HEK293 (cell line): ENCODE data around the gene PROK1.

Experiments
- CTCF ChIA-PET: fragments of 350-600 bp; formaldehyde crosslinking; extraction: SDS; loops from one replicate; lab custom pipeline; 2021; ENCODE audit warnings: antibody characterized with exemption; lab: Yijun Ruan, JAX
- POLR2A ChIA-PET: fragments of 300-600 bp; formaldehyde crosslinking; extraction: SDS; loops from one replicate; lab custom pipeline; 2020; ENCODE audit warnings: antibody characterized with exemption, inconsistent platforms; lab: Yijun Ruan, JAX
- H3K27ac ChIP-seq: fragments of 200-500 bp; sonication (Bioruptor generic); 2 replicates; pipeline ENCODE4 v1.5.1; 2014; ENCODE audit warnings: low read depth, low read length, control low read depth, inconsistent platforms; ENCODE audit errors: extremely low read depth
- H3K36me3 ChIP-seq, 2 experiments: fragments of 200-500 bp in 1 of 2; sonication (Bioruptor generic) in 1 of 2; 1 replicate in 1 of 2; 2 replicates in 1 of 2; pipeline ENCODE4 v1.5.1; 2014 to 2017; ENCODE audit warnings: inconsistent platforms in 2 of 2, low read length in 2 of 2; ENCODE audit not compliant: control insufficient read depth in 2 of 2, insufficient read depth in 1 of 2
- H3K4me1 ChIP-seq: fragments of 200-500 bp; sonication (Bioruptor generic); 2 replicates; pipeline ENCODE4 v1.5.1; 2014; ENCODE audit warnings: mild to moderate bottlenecking, low read length, inconsistent platforms; ENCODE audit not compliant: control insufficient read depth, insufficient read depth
- H3K4me3 ChIP-seq: 2 replicates; pipeline ENCODE4 v1.5.1; 2011; ENCODE audit warnings: low read depth, mild to moderate bottlenecking, control low read depth, low read length, moderate library complexity
- H3K9me3 ChIP-seq: fragments of 200-500 bp; sonication (Bioruptor generic); 2 replicates; pipeline ENCODE4 v1.5.1; 2014; ENCODE audit warnings: low read depth, low read length, inconsistent platforms; ENCODE audit not compliant: control insufficient read depth, insufficient read depth
- BCL11B ChIP-seq: fragments of 450-650 bp; formaldehyde crosslinking; IDR thresholded peaks from 2 replicates; pipeline ENCODE4 v1.5.1; 2016; ENCODE audit warnings: low read depth, missing biosample characterization, missing genetic modification characterization
- GLIS2 ChIP-seq: fragments of 450-650 bp; formaldehyde crosslinking; IDR thresholded peaks from 2 replicates; pipeline ENCODE4 v1.5.1; 2016; ENCODE audit warnings: missing biosample characterization, missing genetic modification characterization
- HOXA7 ChIP-seq: sonication (generic); formaldehyde crosslinking; IDR thresholded peaks from 2 replicates; pipeline ENCODE4 v1.8.1; 2022; ENCODE audit warnings: missing genetic modification reagents, borderline replicate concordance
- PRDM1 ChIP-seq: fragments of 450-650 bp; formaldehyde crosslinking; IDR thresholded peaks from 2 replicates; pipeline ENCODE4; 2016; ENCODE audit warnings: missing biosample characterization, missing genetic modification characterization
- SP3 ChIP-seq: fragments of 450-650 bp; formaldehyde crosslinking; IDR thresholded peaks from 2 replicates; pipeline ENCODE4 v1.5.1; 2016; ENCODE audit warnings: missing biosample characterization, missing genetic modification characterization
- ZNF184 ChIP-seq: fragments of 450-650 bp; IDR thresholded peaks from 2 replicates; pipeline ENCODE4 v1.5.1; 2018; ENCODE audit warnings: missing biosample characterization, mild to moderate bottlenecking, missing genetic modification characterization
- ZNF214 ChIP-seq: fragments of 450-650 bp; formaldehyde crosslinking; IDR thresholded peaks from 2 replicates; pipeline ENCODE4 v1.5.1; 2017; ENCODE audit warnings: missing biosample characterization, mild to moderate bottlenecking, missing genetic modification characterization, borderline replicate concordance
- ZNF24 ChIP-seq: fragments of 450-650 bp; formaldehyde crosslinking; IDR thresholded peaks from 2 replicates; pipeline ENCODE4 v1.5.1; 2016; ENCODE audit warnings: missing biosample characterization, missing genetic modification characterization
- ZNF311 ChIP-seq: fragments of 450-650 bp; formaldehyde crosslinking; IDR thresholded peaks from 2 replicates; pipeline ENCODE4 v1.5.1; 2017; ENCODE audit warnings: missing biosample characterization, missing genetic modification characterization, borderline replicate concordance
- ZNF558 ChIP-seq: fragments of 450-650 bp; formaldehyde crosslinking; IDR thresholded peaks from 2 replicates; pipeline ENCODE4 v1.5.1; 2016; ENCODE audit warnings: missing biosample characterization, missing genetic modification characterization
- ZNF596 ChIP-seq: fragments of 450-650 bp; IDR thresholded peaks from 2 replicates; pipeline ENCODE4 v1.5.0; 2018; ENCODE audit warnings: missing biosample characterization, mild to moderate bottlenecking, missing genetic modification characterization, moderate library complexity
- ZNF600 ChIP-seq: fragments of 450-650 bp; formaldehyde crosslinking; IDR thresholded peaks from 2 replicates; pipeline ENCODE4 v1.5.1; 2016; ENCODE audit warnings: missing biosample characterization, missing genetic modification characterization
- ZNF701 ChIP-seq: fragments of 450-650 bp; formaldehyde crosslinking; IDR thresholded peaks from 2 replicates; pipeline ENCODE4 v1.5.1; 2016; ENCODE audit warnings: missing biosample characterization, missing genetic modification characterization
- ZNF707 ChIP-seq: fragments of 450-650 bp; formaldehyde crosslinking; IDR thresholded peaks from 2 replicates; pipeline ENCODE4 v1.5.1; 2016; ENCODE audit warnings: missing biosample characterization, missing genetic modification characterization
- ZNF768 ChIP-seq: fragments of 450-650 bp; formaldehyde crosslinking; IDR thresholded peaks from 2 replicates; pipeline ENCODE4 v1.5.1; 2018; ENCODE audit warnings: missing biosample characterization, mild to moderate bottlenecking, missing genetic modification characterization
- ZNF837 ChIP-seq: fragments of 450-650 bp; formaldehyde crosslinking; IDR thresholded peaks from 2 replicates; pipeline ENCODE4 v1.5.1; 2016; ENCODE audit warnings: missing biosample characterization, missing genetic modification characterization
- ZXDB ChIP-seq: fragments of 450-650 bp; formaldehyde crosslinking; IDR thresholded peaks from 2 replicates; pipeline ENCODE4 v1.5.1; 2016; ENCODE audit warnings: missing biosample characterization, missing genetic modification characterization
- TF ChIP-seq, protein P1 (sequence below): fragments of 450-650 bp; formaldehyde crosslinking; IDR thresholded peaks from 2 replicates; pipeline ENCODE4 v1.5.1; 2016; ENCODE audit warnings: missing biosample characterization, missing genetic modification characterization
- TF ChIP-seq, protein P2 (sequence below): fragments of 450-650 bp; formaldehyde crosslinking; IDR thresholded peaks from 2 replicates; pipeline ENCODE4 v1.5.1; 2016; ENCODE audit warnings: missing biosample characterization, missing genetic modification characterization
- TF ChIP-seq, protein P3 (sequence below): fragments of 450-650 bp; formaldehyde crosslinking; IDR thresholded peaks from 2 replicates; pipeline ENCODE4 v1.5.1; 2017; ENCODE audit warnings: missing biosample characterization, missing genetic modification characterization
- TF ChIP-seq, protein P4 (sequence below): fragments of 450-650 bp; formaldehyde crosslinking; IDR thresholded peaks from 2 replicates; pipeline ENCODE4 v1.5.1; 2017; ENCODE audit warnings: missing biosample characterization, missing genetic modification characterization
- TF ChIP-seq, protein P5 (sequence below): fragments of 450-650 bp; formaldehyde crosslinking; IDR thresholded peaks from 2 replicates; pipeline ENCODE4 v1.5.1; 2016; ENCODE audit warnings: missing biosample characterization, missing genetic modification characterization

Gene PROK1

DNA sequence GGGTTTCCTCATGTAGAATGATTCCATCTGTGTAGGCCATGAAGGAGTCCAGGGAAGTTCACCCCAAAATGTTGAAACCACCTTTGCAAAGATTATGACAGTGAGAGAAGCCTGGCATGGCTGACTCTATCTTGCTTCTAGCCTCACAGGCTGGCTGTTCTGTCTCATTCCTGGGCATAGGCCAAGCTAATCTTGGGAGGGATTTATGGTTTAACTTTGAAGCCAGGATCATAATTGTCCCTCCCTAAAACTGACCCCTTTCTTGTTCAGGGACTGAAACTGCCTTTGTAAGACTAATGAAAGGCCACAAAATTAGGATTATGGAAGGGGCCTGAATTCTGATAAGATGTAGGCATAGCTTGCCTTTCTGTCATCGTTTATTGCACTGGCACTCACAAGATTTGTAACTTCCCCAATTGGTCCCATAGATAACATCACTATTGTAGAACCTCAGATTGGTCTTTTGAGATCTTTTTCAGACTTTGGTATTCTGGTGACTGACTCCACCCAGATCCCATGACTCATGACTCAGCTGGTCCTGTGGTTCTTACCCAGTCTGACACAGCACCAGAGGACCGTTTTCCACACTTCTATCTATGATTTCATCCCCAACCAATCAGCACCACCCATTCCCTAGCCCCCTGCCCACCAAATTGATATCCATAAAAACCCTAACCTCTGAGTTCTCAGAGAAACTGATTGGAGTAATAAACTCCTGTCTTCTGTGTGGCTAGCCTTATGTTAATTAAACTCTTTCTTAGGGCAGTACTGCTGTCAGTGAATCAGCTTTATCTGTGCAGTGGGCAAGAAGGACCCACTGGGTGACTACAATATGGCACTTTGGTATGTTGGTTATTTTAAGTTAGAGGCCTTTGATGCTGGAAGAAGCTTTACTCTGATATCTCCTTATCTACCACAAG, 29.8 kb upstream of the PROK1 start:
- Histone ChIP-seq H3K4me1 (no peaks in the 10 kb centered on the region), H3K27ac (no peak overlapping the region), H3K4me3 (no peak overlapping the region), H3K9me3 (no peaks in the 10 kb centered on the region), H3K36me3 (no peaks in the 10 kb centered on the region)
- ChIA-PET POLR2A (interaction anchor here (0.6 kb wide), 1 partner anchor 86 kb away, joined by 3 read pairs; no protein-coding TSS in a partner anchor), CTCF (interaction anchor here (0.6 to 1.9 kb wide), 6 partner anchors 9 to 552 kb away, joined by 3 to 10 read pairs (median 5); no protein-coding TSS in a partner anchor)
- TF ChIP-seq BCL11B (tag by site-specific recombination) (no peak), ZNF596 (no peak), ZNF184 (tag by site-specific recombination) (no peak), ZNF600 (tag by site-specific recombination) (no peak), GLIS2 (tag by site-specific recombination) (no peak), ZXDB (tag by site-specific recombination) (no peak), ZNF768 (tag by site-specific recombination) (no peak), ZNF311 (tag by site-specific recombination) (no peak), ZNF837 (tag by site-specific recombination) (no peak), ZNF24 (tag by site-specific recombination) (no peak), ZNF701 (tag by site-specific recombination) (no peak), ZNF558 (tag by site-specific recombination) (no peak)
- TF ChIP-seq, protein P1, sequence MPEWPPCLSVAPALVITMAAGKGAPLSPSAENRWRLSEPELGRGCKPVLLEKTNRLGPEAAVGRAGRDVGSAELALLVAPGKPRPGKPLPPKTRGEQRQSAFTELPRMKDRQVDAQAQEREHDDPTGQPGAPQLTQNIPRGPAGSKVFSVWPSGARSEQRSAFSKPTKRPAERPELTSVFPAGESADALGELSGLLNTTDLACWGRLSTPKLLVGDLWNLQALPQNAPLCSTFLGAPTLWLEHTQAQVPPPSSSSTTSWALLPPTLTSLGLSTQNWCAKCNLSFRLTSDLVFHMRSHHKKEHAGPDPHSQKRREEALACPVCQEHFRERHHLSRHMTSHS (tag by site-specific recombination): no peak

DNA sequence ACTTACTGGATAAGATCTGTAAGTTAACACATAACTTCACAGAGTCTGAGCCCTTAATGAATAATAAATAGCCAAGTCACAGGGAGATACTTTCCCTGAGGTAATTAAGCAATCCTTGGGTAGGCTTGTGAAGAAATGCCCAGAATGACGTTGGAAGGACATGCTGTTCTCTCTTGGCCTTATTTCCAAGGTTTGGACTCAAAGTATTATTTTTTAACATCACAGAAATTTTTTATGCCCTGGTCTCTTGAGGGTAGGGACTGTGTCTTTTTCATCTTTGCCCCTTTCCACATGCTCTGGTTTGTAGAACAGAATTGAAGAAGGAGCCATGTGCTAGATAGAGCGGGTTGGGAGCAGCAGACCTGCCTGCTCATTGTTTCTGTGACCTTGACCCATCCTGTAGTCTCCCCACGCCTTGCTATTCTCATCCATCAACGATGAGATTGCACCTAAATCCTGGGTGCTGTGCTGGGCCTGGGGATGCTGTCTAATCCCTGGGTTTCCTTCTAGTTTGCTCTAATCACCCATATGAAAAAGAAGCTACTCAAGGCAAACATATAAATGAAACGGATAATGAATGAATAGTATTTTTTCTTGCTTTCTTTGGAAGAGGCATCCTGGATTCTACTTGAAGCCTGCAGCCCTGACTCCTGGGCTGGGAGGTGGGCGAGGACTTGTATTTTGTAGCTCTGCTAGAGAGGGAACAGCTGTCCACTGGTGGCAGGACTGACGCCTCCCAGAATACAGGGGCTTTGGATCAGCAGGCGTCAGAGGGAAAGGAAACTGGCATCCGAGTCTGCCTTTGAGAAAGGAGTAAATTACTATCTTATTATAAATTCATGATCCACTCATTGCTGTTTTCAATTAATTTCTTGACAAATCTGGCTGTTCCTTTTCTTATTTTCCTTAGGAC, 26.0 kb upstream of the PROK1 start:
- Histone ChIP-seq H3K4me3 (no peak overlapping the region), H3K27ac (no peak overlapping the region), H3K36me3 (no peaks in the 10 kb centered on the region), H3K9me3 (no peaks in the 10 kb centered on the region), H3K4me1 (no peaks in the 10 kb centered on the region)
- ChIA-PET CTCF (interaction anchor here (0.7 to 2.9 kb wide), 5 partner anchors 13 to 99 kb away, joined by 3 to 14 read pairs (median 3); partner anchors contain the start of gene LAMTOR5), POLR2A (interaction anchor here (1.3 kb wide), 1 partner anchor 17 kb away, joined by 3 read pairs; no protein-coding TSS in a partner anchor)
- TF ChIP-seq HOXA7 (CRISPR knock-in tag) (no peak), PRDM1 (tag by site-specific recombination) (no peak), ZNF214 (tag by site-specific recombination) (no peak), BCL11B (tag by site-specific recombination) (no peak), SP3 (tag by site-specific recombination) (no peak), ZNF707 (no peak)
- TF ChIP-seq, protein P2, sequence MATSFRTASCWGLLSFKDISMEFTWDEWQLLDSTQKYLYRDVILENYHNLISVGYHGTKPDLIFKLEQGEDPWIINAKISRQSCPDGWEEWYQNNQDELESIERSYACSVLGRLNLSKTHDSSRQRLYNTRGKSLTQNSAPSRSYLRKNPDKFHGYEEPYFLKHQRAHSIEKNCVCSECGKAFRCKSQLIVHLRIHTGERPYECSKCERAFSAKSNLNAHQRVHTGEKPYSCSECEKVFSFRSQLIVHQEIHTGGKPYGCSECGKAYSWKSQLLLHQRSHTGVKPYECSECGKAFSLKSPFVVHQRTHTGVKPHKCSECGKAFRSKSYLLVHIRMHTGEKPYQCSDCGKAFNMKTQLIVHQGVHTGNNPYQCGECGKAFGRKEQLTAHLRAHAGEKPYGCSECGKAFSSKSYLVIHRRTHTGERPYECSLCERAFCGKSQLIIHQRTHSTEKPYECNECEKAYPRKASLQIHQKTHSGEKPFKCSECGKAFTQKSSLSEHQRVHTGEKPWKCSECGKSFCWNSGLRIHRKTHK (tag by site-specific recombination): no peak
- TF ChIP-seq, protein P3, sequence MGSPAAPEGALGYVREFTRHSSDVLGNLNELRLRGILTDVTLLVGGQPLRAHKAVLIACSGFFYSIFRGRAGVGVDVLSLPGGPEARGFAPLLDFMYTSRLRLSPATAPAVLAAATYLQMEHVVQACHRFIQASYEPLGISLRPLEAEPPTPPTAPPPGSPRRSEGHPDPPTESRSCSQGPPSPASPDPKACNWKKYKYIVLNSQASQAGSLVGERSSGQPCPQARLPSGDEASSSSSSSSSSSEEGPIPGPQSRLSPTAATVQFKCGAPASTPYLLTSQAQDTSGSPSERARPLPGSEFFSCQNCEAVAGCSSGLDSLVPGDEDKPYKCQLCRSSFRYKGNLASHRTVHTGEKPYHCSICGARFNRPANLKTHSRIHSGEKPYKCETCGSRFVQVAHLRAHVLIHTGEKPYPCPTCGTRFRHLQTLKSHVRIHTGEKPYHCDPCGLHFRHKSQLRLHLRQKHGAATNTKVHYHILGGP (tag by site-specific recombination): no peak
- TF ChIP-seq, protein P4, sequence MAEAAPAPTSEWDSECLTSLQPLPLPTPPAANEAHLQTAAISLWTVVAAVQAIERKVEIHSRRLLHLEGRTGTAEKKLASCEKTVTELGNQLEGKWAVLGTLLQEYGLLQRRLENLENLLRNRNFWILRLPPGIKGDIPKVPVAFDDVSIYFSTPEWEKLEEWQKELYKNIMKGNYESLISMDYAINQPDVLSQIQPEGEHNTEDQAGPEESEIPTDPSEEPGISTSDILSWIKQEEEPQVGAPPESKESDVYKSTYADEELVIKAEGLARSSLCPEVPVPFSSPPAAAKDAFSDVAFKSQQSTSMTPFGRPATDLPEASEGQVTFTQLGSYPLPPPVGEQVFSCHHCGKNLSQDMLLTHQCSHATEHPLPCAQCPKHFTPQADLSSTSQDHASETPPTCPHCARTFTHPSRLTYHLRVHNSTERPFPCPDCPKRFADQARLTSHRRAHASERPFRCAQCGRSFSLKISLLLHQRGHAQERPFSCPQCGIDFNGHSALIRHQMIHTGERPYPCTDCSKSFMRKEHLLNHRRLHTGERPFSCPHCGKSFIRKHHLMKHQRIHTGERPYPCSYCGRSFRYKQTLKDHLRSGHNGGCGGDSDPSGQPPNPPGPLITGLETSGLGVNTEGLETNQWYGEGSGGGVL (tag by site-specific recombination): no peak
- TF ChIP-seq, protein P5, sequence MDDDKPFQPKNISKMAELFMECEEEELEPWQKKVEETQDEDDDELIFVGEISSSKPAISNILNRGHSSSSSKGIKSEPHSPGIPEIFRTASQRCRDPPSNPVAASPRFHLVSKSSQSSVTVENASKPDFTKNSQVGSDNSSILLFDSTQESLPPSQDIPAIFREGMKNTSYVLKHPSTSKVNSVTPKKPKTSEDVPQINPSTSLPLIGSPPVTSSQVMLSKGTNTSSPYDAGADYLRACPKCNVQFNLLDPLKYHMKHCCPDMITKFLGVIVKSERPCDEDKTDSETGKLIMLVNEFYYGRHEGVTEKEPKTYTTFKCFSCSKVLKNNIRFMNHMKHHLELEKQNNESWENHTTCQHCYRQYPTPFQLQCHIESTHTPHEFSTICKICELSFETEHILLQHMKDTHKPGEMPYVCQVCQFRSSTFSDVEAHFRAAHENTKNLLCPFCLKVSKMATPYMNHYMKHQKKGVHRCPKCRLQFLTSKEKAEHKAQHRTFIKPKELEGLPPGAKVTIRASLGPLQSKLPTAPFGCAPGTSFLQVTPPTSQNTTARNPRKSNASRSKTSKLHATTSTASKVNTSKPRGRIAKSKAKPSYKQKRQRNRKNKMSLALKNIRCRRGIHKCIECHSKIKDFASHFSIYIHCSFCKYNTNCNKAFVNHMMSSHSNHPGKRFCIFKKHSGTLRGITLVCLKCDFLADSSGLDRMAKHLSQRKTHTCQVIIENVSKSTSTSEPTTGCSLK (tag by site-specific recombination): no peak
